Activated CD8-positive, alpha-beta memory T cell treated with anti-CD3 and anti-CD28 coated beads, Interleukin-2, amount 10 ng/mL, durations not matched to agents 7 days and 5 days (primary cell): ENCODE results near the gene UFSP2. TPM values are rescaled to one million over a fixed set of nuclear protein-coding genes. Genes with fewer than 3 reads are reported as not detected.

ENCODE experiments used
- total RNA-seq, 2 experiments: library from RNA; stranded (reverse); gene quantifications; one replicate each; pipeline ENCODE4 v1.2.3, GENCODE V29; 2021

The UFSP2 gene
- total RNA-seq, 2 experiments from 2014 or later: 17.5 to 18.1 TPM

Other genes with a start within 250 kb of the UFSP2 start
- 10 to 100 TPM; 30.8 to 31.8 TPM for gene CFAP97, start 222.0 kb downstream of the UFSP2 start, total RNA-seq
- gene SNX25, start 216.4 kb downstream of the UFSP2 start, total RNA-seq: 10 to 100 TPM; 16.2 to 16.9 TPM
- 1 to 10 TPM in 1 of 2 experiments, under 1 TPM in 1; 0.73 to 1.3 TPM for gene LRP2BP, start 30.0 kb downstream of the UFSP2 start, total RNA-seq
- 10 to 100 TPM; 11.8 to 12.5 TPM for gene ANKRD37, start 29.1 kb downstream of the UFSP2 start, total RNA-seq
- gene CCDC110, start 45.8 kb upstream of the UFSP2 start, total RNA-seq: not detected
- not detected for gene PDLIM3, start 109.5 kb upstream of the UFSP2 start, total RNA-seq